HL-60/S4 treated with phorbol 12-myristate 13-acetate at 8.2 ng/mL for 4 days and 3 days (cell line): ENCODE measurements around the gene CEP72.
"Not testable (repeated sequence)": the region's sequence is repeated elsewhere in the genome, so short reads cannot be mapped to it uniquely, and the experiment has no call there.

Experiments
- in situ Hi-C: fragments of 300-500 bp; cut with MboI; formaldehyde crosslinking; loops from 2 replicates; pipeline ENCODE4 v1.15.0; 2022; ENCODE audit warnings: low sequenced_read_pairs

CEP72 gene

DNA sequence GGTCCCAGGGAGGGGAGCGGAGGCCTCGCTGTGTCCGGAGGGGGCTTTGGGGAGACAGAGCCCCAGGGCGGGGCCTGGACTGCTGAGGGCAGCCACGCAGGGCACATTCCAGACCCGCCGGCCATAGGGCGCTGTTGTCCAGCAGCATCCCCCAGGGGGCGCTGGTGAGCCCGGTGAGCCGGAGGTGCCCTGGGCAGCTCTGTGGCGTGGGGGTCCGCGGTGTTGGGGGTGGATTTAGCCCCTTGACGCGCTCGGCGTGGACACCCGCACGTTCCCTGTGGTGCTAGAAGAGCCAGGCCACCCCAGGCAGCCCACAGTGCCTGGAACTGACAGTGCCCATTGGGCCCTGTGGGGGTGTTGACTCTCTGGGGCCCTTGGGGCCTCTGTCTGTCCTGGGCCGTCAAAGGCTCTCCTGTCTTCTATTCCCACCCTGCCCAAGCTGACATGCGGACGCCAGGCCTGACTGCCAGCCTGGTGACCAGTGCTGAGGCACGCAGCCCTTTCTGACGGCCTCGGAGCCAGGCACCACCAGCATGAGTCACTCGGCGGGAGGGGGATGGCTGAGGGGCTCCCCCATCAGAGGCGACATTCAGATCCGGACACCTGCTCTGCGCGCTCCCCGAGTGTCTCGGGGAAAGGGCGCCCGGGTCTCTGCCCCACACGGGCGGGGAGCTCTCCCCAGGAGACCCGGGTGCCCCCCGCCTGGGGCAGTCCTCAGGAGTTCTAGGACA is 57.1 kb downstream of the CEP72 start:
- in situ Hi-C loops: no loop called here

DNA sequence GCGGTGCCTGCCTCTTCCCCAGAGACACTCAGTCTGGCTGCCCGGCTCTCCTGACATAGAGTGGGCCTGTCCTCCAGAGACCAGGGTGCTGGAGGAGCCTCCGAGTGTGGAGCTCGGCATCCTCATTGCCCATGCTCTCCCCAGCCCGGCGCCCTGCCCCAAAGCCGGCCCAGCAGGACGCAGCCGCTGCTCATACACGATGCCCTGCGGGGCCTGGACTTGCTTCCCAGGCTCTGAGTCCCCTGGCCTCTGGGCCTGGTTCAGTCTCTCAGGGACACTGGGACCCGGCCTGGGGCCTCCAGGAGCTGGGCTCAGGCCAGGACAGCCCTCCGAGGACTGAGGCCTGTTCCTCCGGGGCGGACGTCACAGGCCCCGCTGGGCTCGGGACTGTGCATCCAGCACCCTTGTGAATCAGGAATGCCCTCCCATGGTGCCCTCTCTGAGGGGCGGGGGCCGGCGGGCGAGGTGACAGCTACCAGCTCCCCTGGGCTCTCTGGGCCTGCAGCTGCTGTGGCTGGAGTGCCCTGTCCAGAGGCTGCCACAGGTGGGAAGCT is 57.8 kb downstream of the CEP72 start:
- in situ Hi-C loops: no loop called here

DNA sequence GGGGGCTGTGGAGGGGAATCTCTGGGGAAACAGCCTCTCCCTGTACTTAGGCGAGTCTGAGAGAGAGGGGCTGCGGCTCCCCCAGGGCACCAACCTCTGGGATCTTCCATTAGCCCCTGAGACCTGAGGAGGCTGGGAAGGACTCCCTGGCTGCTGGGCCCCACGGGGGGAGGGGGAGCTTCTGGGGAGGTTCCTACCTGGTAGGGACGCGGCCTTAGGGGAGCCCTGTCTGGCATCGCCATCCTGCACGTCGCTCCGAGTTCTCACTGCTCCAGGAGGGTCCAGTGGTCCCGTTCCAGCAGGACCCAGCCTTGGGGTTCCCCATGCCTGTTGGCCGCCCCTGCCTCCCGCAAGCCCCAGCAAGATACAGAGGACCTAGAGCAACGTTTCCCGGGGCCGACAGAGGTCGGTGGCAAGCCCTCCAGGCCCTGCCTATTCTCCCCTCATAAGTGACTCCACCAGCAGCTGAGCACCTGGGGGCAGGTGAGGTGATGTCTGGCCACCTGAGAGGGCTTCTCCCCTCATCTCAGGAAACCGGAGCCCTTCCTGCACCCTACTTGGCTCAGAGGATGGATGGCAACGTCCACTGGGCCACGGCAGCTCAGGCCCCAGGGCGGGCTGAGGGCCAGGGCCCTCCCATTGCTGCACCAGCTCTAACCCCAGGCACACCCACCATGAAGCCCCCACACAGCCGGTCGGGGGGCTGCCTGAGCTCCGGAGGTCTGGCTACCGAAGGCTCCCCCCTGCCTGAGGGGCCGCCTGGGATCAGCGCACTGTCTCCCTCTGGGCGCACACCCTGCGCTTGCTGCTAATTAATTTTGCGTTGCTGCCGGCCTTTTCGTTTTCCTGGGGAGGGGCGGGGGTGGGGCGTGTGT is 58.5 kb downstream of the CEP72 start:
- in situ Hi-C loops: no loop called here

DNA sequence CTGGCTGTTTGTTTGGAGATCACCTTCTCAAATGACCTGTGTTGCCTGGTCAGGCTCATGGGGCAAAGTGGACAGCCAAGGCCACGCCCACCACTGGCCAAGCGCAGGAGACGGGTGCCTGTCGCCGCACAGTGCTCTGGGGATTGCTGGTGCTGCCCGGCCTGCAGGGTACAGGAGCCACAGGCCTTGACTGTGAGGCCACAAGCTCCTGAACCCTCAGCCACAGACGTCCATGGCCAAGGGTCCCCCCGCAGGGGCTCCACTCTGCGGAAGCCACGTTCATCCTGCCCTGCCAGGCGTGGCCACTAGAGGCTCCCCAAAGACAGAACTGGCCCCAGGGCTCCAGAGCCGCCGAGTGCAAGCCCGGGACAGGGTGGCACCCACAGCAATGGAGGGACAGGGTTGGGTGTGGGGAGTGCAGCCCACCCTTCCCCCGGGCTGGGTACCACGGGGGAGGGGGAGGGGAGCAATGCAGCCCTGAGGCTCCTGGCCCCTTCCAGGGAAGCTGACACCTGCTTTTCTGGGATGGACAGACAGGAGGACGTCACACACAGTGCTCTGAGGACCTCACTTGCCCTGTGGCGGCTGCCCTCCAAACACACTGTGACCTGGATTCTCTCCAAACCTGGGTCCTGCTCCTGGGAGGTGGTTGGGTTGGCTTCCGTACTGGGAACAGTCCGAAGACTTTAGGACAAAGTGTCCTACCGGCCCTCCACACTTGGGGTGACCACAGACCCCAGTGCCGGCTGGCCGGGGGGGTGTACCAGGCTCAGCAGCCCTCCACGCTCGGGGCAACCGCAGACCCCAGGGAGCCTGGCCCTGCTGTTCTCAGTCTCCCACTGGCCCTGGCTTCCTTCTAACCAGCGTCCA is 59.6 kb downstream of the CEP72 start:
- in situ Hi-C loops: no loop called here

DNA sequence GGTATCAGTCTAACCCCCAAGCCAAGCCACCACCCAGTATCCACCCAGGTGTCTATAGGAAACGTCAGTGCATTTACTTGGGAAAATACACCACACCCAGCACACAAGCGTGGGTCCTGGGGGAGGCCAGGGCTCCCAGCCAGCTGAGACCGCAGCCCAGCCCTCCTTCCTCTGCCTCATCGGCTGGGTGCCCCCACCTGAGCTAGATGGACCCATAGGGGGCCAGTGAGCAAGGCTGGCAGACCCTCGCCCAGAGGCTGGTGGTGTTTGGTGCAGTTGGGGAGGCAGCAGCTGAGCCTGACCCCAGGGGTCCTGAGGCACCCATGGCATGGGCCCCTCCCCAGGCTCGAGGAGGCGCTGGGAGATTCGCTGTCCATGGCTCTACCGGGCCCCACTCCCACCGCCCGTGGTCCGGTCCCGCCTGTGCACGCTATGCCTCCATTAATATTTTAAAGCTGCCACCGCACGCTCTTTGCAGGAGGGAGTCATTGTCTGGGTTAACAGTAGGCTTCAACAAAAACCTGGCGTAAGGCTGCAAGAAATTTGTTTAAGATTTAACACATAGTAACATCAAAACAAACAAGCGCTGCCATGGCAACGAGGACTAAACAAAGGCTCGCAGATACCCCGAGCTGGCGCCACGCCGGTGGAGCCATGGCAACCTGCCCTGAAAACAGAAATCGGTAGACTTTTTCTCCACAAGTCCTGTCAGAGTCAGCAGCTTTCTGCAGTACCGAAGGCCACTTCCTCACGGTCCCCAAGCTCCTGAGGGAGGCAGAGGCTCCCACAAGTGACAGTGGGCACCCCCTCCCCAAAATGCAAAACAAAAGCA is 60.4 kb downstream of the CEP72 start:
- in situ Hi-C loops: no loop called here

DNA sequence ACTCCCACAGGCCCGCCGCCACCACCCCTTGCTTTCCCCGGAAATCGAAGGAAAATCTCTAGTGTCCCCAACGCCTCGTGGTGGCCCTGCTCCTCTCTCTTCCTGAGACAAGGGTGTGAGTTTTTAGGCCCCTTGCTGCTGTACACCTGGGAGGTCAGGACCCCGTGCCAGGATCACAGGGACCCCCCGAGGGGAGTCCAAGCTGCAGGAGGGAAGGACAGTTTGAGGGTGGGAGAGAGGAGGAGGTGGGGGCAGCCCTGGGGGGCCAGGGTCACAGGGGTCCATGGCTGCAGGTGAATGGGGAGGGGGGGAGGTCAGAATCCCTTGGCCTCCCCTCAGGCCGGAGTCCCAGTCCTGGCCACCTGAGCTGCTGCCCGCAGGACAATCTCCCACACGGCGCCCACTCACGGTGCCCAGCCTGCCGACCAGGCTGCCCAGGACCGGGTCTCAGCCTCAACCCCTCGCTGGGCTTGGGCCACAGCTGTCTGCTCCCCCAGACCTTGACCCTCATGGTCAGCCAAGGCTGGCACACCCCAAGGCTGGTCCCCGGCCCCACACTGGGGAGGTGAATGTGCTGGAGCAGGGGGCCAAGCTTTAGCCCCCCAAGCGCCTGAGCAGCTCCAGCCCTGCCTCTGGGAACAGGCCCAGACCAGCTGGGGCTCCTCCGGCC is 61.2 kb downstream of the CEP72 start:
- in situ Hi-C loops: no loop called here

DNA sequence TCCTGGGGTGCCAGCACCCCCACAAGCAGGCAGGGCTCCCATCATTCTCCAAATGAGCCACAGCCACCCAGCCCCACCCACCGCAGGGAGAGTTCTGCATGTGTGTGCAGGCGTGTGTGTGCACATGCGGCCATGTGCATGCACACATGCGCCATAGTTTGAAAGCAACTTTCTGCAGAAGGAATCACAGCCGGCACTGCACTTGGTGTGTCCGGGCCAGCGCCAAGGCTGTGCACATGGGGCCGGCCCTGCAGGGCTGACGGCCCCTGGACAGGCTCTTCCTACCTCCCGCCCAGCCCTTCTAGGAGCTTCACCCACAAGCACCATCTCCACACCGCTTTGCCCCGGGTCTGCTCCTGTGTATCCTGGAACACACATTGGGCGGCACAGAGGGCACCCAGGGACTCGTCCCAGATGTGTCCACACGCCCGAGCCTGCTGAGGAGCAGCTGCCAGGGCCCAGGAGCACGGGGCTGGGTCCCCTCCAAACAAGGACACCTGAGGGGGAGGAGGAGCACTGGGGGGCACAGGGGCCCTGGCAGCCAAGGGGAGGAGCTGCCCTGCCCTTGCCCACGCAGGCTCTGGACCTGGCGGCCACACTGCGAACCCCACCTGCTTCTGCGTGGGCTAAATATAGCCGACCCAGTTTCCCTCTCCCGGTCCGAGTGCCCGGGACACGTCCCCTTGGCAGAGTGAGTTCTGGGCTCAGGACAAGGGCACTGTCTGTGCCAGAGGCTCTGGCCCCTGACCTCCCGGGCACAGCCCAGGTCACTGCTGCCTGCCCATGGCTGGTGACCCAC is 61.9 kb downstream of the CEP72 start:
- in situ Hi-C loops: no loop called here

DNA sequence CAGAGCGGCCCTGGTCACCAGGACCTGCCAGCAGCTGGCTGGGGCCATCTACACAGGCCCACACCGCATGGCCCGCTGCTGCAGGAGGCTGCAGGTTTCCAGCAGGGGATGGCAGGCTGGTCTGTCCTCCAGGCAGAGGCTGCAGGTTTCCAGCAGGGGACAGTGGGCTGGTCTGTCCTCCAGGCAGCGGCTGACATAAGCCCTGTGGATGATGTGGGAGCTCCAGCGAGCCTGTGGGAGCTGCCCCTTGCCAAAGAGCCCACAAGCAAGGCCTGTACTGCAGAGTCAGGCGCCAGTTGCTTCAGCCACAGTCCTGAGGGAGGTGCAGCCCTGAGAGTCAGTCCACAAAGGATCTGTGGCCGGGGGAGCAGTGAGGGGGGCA is 62.5 kb downstream of the CEP72 start:
- in situ Hi-C loops: no loop called here

DNA sequence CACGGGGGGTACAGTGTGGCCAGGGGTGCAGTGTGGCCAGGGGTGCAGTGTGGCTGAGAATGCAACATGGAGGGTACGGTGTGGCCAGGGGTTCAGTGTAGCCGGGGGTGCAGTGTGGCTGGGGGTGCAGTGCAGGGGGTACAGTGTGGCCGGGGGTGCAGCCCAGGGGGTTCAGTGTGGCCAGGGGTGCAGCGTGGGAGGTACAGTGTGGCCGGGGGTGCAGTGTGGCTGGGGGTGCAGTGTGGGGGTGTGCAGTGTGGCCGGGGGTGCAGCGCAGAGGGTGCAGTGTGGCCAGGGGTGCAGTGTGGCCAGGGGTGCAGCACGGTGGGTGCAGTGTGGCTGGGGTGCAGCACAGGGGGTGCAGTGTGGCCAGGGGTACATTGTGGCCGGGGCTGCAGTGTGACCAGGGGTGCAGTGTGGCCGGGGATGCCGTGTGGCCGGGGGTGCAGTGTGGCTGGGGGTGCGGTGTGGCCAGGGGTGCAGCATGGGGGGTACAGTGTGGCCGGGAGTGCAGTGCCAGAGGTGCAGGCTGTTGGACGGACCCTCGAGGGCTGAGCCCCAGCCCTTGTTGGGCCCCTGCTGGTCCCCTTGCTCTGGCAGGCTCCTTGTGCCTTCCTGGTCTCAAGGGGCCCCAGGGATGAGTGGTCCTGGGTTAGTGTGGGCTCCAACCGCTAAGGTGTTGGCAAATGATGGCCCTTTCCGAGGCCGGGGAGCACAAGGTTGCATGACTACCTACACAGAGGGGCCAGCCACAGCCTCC is 63.2 kb downstream of the CEP72 start:
- in situ Hi-C loops: no loop called here

DNA sequence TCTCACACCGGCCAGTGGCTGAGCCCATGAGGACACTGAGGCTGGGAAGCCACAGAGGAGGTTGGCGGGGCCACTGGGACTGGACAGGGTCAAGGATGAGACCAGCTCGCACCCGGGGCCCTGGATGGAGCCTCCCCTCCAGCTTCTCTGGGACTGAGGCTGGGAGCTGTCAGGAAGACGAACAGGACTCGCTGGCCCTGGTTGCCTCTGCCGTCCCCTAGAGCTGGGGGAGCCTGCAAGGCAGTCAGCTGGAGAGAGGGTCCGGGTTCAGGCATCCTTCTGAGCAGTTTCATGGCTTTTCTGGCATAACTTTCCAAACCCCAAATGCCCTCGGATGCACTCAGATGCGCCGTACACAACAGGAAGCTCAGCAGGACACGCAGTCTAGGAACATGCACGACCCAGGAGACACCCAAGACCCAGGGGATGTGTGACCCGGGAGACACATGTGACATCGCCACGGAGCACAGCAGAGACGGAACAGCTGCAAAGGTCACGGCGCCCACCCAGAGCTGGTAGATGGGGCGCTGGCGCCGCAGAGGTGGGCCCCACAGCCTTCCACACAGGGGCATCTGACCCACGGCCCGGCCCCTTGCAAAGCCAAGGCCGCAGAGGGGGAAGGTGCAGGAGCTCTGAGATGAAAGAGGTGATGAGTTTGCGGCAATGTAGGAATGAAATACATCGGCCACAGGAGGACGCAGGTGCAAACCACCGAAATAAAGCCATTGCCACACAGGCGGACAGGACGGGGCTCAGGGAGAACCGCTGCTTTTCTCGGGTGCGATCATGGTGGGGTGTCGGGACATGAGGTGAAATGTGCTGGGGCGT is 63.9 kb downstream of the CEP72 start:
- in situ Hi-C loops: no loop called here

DNA sequence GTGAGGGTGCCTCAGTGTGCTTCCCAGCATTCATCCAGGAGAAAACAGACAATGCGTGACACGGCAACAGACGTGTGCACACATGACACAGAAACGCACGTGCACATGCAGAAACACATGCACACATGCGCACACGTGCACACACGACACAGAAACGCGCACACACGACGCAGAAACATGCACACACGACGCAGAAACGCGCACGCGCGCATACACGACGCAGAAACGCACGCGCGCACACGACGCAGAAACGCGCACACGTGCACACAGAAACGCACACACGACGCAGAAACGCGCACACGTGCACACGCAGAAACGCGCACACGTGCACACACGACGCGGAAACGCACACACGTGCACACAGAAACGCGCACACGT is 64.5 kb downstream of the CEP72 start:
- in situ Hi-C loops: no loop called here

DNA sequence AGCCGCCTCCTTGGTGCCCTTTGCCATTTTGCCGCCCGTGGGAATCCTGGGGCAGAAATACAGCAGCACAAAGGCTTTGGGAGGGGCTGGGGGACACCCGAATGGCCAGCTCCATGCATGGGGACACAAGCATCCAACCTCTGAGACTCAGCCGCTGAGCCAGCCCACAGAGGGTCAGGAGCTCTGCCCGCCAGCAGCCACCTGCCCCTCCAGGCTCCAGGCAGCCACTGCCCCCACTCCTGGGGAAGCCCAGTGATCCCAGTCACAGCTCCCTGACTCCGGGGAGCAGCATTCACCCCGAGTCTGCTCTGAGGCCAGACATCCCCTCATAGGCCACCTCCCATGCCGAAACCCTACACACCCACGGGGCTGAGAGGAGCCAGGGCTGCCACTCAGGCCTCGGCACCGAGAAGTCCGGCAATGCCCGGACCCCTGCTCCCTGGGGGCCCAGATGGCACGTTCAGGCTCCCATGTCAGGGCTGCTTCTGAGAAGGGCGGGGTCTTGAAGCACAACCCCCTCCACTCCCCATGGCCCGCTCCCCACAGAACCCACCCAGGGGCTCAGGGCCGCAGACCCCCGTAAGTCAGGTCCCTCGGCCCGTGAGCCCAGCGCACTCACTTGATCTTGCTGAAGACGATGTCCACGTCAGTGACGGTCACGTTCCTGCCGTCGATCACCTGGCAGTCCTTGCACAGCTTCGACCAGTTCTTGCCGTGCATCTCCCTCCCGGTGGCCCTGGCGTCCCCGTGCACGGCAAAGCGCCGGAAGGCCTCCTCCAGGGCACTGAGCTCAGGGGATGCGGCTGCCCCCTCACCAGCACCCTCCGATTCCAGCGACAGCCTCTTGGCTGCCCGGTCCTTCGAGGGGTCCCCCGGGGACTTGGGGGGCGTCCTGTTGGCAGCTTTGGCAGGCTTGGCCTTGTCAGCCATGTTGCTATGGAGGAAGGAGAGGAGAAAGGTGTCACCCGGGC is 65.3 kb downstream of the CEP72 start:
- in situ Hi-C loops: no loop called here

DNA sequence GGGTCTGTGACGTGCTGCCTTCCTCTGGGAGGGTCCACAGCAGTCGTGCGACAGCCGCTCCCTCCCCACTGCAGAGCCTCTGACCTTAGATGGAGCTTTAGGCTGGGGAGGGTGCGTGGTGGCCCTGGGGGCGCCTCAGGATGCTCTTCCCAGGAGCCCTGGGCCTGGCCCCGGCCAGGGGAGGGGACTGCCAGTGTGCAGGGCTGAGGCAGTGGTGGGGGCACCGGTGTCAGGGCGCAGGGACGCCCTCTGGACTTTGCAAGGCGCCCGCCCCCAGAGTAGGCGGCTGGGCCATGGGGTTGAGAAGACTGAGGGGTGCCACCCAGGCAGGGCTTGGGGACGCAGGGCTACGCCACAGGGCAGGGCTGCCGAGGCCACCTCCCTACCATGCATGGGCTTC is 66.4 kb downstream of the CEP72 start:
- in situ Hi-C loops: not testable (repeated sequence)

DNA sequence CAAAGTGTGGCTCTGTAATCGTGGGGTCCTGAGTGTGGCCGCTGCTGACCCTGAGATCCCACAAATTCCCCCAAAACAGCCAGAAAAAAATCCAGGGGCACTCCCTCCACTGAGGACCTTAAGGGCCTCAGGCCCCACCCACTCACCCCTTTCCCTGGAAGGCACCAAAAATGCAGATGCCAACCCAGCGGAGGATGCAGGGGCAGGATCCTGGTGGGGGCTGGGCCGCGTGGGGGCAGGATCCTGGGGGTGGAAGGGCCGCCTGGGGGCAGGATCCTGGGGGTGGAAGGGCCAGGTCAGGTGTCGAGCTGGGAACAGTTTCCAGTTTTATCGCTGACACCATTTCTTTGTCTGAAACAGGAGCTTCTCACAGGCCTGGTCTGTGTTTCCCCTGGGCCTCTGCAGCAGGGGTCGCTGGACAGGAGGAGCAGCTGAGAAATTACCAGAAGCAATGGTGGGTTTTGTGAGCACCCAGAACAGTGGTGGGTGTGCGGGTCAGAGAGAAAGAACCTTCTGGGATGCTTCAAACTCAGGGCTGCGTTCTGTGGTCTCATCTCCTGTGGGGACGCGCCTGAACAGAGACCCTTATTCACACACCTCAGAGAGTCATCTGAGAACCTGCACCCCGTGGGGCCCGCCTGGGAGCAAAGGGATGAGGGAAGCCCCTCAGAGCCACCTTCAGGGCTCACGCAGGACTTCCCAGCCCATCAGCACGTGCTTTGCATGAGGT is 67.2 kb downstream of the CEP72 start:
- in situ Hi-C loops: not testable (repeated sequence)

DNA sequence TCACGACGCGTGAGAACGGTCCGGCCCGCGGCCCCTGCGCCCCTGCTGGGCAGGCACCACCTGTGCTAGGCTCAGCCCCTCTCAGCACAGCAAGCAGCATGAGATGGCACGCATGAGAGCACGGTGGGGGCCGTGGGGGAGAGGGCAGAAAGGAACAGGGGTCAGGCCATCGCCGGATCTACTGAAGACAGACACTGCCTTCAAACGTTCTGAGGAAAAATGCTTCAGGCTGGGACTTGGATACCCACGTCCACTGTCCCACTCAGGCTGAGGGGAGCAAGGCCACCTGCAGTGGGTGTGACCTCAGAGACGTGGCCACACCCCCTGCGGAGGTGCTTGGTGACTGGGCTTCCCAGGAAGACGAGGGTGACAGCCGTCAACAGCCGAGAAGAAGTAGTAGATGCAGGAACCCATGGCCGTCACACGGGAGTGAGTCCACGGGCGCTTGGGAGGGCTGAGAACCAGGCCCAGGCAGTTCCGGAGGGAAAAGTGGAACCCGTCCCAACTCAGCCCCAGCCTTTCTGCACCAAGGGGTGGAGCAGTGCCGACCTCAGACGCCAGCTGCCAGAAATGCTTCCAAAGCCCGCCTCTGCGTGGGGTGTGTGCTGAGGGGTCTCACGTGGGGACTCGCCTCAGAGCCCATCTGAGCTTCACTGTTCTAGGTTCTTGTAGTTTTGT is 68.1 kb downstream of the CEP72 start:
- in situ Hi-C loops: not testable (repeated sequence)
